Mucosa of descending colon (tissue), 3 donors: ENCODE results near the gene EMILIN3. TPM values are rescaled to one million over a fixed set of nuclear protein-coding genes. Genes with fewer than 3 reads are reported as not detected.

Experiments
- ATAC-seq: fragments of 200-7000 bp; cut with Tn5 transposase; one replicate; pipeline ENCODE4 v1.9.1; 2020; ENCODE audit warnings: mild to moderate bottlenecking, moderate library complexity
- DNase-seq, 3 donors: peaks; one replicate each; pipeline ENCODE4 v3.0.0-alpha.2; 2020
- H3K36me3 ChIP-seq: fragments of 200-600 bp; one replicate; pipeline ENCODE4 v1.8.0; 2021; ENCODE audit warnings: low read depth, mild to moderate bottlenecking
- H3K4me1 ChIP-seq: fragments of 200-600 bp; one replicate; pipeline ENCODE4 v1.8.0; 2021; ENCODE audit warnings: low read depth, mild to moderate bottlenecking
- H3K4me3 ChIP-seq: fragments of 200-600 bp; one replicate; pipeline ENCODE4 v1.8.0; 2021; ENCODE audit warnings: mild to moderate bottlenecking
- H3K9me3 ChIP-seq: fragments of 200-600 bp; one replicate; pipeline ENCODE4 v1.8.0; 2021; ENCODE audit warnings: mild to moderate bottlenecking
- CTCF ChIP-seq: fragments of 200-600 bp; IDR thresholded peaks from one replicate; pipeline ENCODE4 v1.8.0; 2022; ENCODE audit warnings: antibody characterized with exemption, mild to moderate bottlenecking
- intact Hi-C, 2 donors: fragments of 100-400 bp; cut with DNase I in 1 of 2; cut with micrococcal nuclease in 1 of 2; formaldehyde crosslinking; loops; one replicate each; pipeline versions ENCODE4 v1.11.0 to v1.11.1; 2022; cut with DNase I, micrococcal nuclease
- long read RNA-seq, 2 donors: library from polyadenylated mRNA; unstranded; transcript quantifications; one replicate each; pipeline ENCODE4 v2.0.0, GENCODE V29; 2019 to 2021
- total RNA-seq, 3 donors: library from RNA; stranded (reverse); fragmentation: NEBNext Ultra II Directional in 2 of 3; extraction: Animal tissue kit (Norgen Biotek cat#: 25700) in 2 of 3; gene quantifications; one replicate each; pipeline versions ENCODE4 v1.2.1 to v1.2.4, GENCODE V29; 2021 to 2023
- donor health status: DM: no; HTN: no; CAD: no; lungs with moderate emphysema.
- donor health status: DM: no; HTN: no; CAD: no.
- donor health status: DM: no; HTN: yes; CAD: no.

Gene EMILIN3, protein sequence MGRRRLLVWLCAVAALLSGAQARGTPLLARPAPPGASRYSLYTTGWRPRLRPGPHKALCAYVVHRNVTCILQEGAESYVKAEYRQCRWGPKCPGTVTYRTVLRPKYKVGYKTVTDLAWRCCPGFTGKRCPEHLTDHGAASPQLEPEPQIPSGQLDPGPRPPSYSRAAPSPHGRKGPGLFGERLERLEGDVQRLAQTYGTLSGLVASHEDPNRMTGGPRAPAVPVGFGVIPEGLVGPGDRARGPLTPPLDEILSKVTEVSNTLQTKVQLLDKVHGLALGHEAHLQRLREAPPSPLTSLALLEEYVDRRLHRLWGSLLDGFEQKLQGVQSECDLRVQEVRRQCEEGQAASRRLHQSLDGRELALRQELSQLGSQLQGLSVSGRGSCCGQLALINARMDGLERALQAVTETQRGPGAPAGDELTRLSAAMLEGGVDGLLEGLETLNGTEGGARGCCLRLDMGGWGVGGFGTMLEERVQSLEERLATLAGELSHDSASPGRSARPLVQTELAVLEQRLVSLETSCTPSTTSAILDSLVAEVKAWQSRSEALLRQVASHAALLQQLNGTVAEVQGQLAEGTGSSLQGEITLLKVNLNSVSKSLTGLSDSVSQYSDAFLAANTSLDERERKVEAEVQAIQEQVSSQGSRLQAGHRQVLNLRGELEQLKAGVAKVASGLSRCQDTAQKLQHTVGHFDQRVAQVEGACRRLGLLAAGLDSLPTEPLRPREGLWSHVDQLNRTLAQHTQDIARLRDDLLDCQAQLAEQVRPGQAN
- 1 to 10 TPM in 1 of 3 donors, under 1 TPM in 1, not detected in 1; 0.23 to 4.0 TPM for total RNA-seq
- long read RNA-seq, donor 1, partial matches to known transcripts = 0 of 2 reads
- long read RNA-seq, donor 1, other reads (novel, unspliced or antisense) = 2 of 2 reads
- long read RNA-seq, donor 2, partial matches to known transcripts = 0 of 88 reads
- long read RNA-seq, donor 2, other reads (novel, unspliced or antisense) = 88 of 88 reads

GRCh38 chr20:41366546-41367392 is at the start of gene EMILIN3:
TSS of gene EMILIN3 (minus strand) at chr20:41366818. CDS start at chr20:41366634, 184 bp downstream.
- DNase-seq (peak in 2 of 3 donors; percentile 18 to 28), ATAC-seq (no peak)
- no peaks in the 10 kb centered on the region for H3K36me3 ChIP-seq
- intact Hi-C loops = no loop called here
- no peak within 1 kb of the TSS for H3K4me3 ChIP-seq
- H3K4me1 ChIP-seq = peaks cover 6% of the 10 kb centered on the region
- TF ChIP-seq CTCF = no peak
- H3K9me3 ChIP-seq = no peaks in the 10 kb centered on the region

DNA sequence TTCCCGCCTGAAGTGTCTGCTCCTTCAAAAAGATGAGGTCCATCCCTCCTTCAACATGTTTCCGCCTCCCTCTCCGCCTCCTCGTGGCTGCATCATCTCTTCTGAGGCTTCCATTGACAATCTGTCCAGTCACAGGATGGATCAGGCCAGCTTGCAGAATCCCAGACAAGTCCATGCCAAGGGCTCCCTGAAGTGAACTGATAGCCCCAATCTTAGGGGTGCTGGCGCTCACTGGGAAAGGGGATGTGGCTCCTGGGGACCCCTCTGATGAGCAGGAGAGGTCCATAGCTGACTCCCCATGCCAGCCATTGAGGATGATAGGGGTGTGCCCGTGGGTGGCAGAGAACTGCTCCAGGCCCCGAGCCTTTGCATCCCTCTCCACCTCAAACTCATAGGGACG is 48.6 kb upstream of the EMILIN3 start:
- Histone ChIP-seq H3K36me3 (peaks cover 15% of the 10 kb centered on the region), H3K4me3 (no peak overlapping the region), H3K4me1 (no peaks in the 10 kb centered on the region), H3K9me3 (no peaks in the 10 kb centered on the region)
- ATAC-seq (no peak), DNase-seq (no peak)
- intact Hi-C loops = no loop called here
- no peak for TF ChIP-seq CTCF

GRCh38 chr20:41413169-41413568 is 46.6 kb upstream of the EMILIN3 start:
- DNase-seq (no peak), ATAC-seq (no peak)
- Histone ChIP-seq H3K4me1 (peaks cover 5% of the 10 kb centered on the region), H3K36me3 (peaks cover 15% of the 10 kb centered on the region), H3K9me3 (no peaks in the 10 kb centered on the region), H3K4me3 (no peak overlapping the region)
- TF ChIP-seq CTCF = no peak
- intact Hi-C loops = no loop called here

- Histone ChIP-seq H3K4me3 (no peak overlapping the region), H3K36me3 (peaks cover 15% of the 10 kb centered on the region), H3K4me1 (peaks cover 5% of the 10 kb centered on the region), H3K9me3 (no peaks in the 10 kb centered on the region)
- no peak for ATAC-seq
- intact Hi-C loops = no loop called here
- no peak for TF ChIP-seq CTCF
- no peak for DNase-seq
These were observed 45.9 kb upstream of the EMILIN3 start for GRCh38 chr20:41412324-41413120.
